Neutrophil (primary cell): ENCODE results near the gene WAPL.
"Not testable (repeated sequence)": the region's sequence is repeated elsewhere in the genome, so short reads cannot be mapped to it uniquely, and the experiment has no call there.

ENCODE experiments used
- H3K27ac ChIP-seq: fragments of 200-600 bp; sonication (generic); 2 replicates; pipeline ENCODE4 v1.5.1; 2016; ENCODE audit warnings: mild to moderate bottlenecking, moderate library complexity
- H3K27me3 ChIP-seq: fragments of 200-600 bp; sonication (generic); 2 replicates; pipeline ENCODE4 v1.6.0; 2016; ENCODE audit warnings: mild to moderate bottlenecking
- H3K36me3 ChIP-seq: fragments of 200-600 bp; sonication (generic); 2 replicates; pipeline ENCODE4 v1.5.1; 2017
- H3K4me1 ChIP-seq, 2 experiments: fragments of 200-600 bp in 1 of 2; sonication (generic) in 1 of 2; 1 replicate in 1 of 2; 2 replicates in 1 of 2; pipeline versions ENCODE4 v1.5.1 to v1.6.1; 2013 to 2016; ENCODE audit warnings: low read depth in 1 of 2, low read length in 1 of 2, mild to moderate bottlenecking in 1 of 2, moderate library complexity in 1 of 2; ENCODE audit not compliant: control insufficient read depth in 1 of 2, insufficient read depth in 1 of 2
- H3K4me3 ChIP-seq, 2 experiments: fragments of 200-600 bp in 1 of 2; sonication (generic) in 1 of 2; 1 replicate in 1 of 2; 2 replicates in 1 of 2; pipeline ENCODE4 v1.5.1; 2013 to 2016; ENCODE audit warnings: low read depth in 1 of 2, low read length in 1 of 2, mild to moderate bottlenecking in 1 of 2, moderate library complexity in 1 of 2
- H3K9me3 ChIP-seq: fragments of 200-600 bp; sonication (generic); 2 replicates; pipeline ENCODE4 v1.5.1; 2016
- TF ChIP-seq, protein P1 (sequence below): fragments of 200-600 bp; sonication (generic); IDR thresholded peaks from 2 replicates; pipeline ENCODE4 v1.5.1; 2016; ENCODE audit warnings: antibody characterized with exemption

The WAPL gene

DNA sequence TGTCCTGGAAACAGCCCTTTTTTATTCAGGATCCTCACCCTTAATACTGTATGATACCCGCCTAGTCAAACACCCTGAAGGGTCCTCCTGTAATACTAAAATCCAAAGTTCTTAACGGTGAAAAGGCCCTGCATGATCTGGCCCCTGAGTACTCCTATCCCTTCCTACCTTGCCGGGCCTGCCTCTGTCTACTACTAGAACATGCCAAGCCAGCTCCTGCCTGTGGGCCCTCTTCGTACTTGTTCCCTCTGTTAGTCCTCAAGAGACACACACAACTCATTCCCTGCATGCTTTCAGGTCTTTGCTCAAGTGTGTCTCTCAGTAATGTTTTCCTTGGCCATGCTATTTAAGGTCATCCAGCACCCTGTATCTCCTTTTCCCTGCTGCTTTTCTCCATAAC lies 5.0 kb upstream of the WAPL start:
- peaks cover 5% of the 10 kb centered on the region for H3K27me3 ChIP-seq
- H3K4me3 ChIP-seq: no peak overlapping the region
- TF ChIP-seq, protein P1, sequence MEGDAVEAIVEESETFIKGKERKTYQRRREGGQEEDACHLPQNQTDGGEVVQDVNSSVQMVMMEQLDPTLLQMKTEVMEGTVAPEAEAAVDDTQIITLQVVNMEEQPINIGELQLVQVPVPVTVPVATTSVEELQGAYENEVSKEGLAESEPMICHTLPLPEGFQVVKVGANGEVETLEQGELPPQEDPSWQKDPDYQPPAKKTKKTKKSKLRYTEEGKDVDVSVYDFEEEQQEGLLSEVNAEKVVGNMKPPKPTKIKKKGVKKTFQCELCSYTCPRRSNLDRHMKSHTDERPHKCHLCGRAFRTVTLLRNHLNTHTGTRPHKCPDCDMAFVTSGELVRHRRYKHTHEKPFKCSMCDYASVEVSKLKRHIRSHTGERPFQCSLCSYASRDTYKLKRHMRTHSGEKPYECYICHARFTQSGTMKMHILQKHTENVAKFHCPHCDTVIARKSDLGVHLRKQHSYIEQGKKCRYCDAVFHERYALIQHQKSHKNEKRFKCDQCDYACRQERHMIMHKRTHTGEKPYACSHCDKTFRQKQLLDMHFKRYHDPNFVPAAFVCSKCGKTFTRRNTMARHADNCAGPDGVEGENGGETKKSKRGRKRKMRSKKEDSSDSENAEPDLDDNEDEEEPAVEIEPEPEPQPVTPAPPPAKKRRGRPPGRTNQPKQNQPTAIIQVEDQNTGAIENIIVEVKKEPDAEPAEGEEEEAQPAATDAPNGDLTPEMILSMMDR: no peak
- H3K27ac ChIP-seq: no peak overlapping the region
- H3K4me1 ChIP-seq: peaks cover 4 to 7% of the 10 kb centered on the region in 2 experiments
- H3K36me3 ChIP-seq: no peaks in the 10 kb centered on the region
- no peaks in the 10 kb centered on the region for H3K9me3 ChIP-seq

DNA sequence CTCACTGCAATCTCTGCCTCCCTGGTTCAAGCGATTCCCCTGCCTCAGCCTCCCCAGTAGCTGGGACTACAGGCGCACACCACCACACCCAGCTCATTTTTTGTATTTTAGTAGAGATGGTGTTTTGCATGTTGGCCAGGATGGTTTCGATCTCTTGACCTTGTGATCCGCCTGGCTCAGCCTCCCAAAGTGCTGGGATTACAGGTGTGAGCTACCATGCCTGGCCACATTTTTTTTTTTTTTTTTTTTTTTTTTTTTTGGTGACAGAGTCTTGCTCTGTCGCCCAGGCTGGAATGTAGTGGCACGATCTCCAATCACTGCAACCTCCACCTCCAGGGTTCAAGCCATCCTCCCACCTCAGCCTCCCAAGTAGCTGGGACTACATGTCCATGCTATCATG lies 4.1 kb upstream of the WAPL start:
- not testable (repeated sequence) for H3K27me3 ChIP-seq, H3K9me3 ChIP-seq, H3K36me3 ChIP-seq, H3K27ac ChIP-seq, H3K4me3 ChIP-seq
- peaks cover 4 to 11% of the 10 kb centered on the region in 2 experiments for H3K4me1 ChIP-seq

DNA sequence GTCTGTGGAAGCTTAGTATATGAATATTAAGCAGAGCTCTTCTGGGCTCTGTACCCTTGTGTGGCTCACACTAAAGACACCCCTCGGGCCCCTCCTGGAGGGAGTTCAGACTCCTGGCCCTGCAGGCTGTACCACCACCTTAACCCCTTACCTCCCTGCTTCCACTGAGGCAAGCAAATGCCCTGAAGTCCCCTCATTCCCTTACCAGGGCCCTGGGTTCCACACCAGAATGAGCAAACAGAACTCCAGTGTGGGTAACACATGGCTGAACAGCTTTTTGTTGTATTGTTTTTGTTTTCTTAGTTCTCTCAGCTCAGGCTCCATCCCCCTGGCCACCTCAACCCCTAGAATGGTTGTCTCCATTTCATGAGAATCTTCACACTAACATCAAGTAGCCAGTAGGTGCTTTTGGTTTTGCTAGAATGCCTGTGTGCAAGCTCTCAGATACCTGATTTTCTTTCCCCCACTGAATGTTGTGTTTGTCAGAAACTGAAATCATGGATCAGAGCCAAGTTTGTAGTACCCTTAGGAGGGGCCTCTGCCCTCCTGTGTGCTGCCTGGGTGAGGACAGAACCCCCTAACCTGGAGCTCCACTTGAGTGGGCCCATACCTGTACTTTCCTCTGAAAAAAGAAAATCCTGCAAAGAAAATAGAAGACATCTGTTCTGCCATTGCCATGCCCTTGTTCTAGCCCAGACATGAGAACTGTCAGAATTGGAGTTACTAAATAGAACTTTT lies 2.8 kb upstream of the WAPL start:
- Histone ChIP-seq H3K36me3 (no peaks in the 10 kb centered on the region), H3K27ac (no peak overlapping the region), H3K4me1 (peaks cover 16 to 24% of the 10 kb centered on the region in 2 experiments), H3K9me3 (no peaks in the 10 kb centered on the region), H3K4me3 (no peak overlapping the region), H3K27me3 (no peaks in the 10 kb centered on the region)
- TF ChIP-seq, protein P1: no peak

DNA sequence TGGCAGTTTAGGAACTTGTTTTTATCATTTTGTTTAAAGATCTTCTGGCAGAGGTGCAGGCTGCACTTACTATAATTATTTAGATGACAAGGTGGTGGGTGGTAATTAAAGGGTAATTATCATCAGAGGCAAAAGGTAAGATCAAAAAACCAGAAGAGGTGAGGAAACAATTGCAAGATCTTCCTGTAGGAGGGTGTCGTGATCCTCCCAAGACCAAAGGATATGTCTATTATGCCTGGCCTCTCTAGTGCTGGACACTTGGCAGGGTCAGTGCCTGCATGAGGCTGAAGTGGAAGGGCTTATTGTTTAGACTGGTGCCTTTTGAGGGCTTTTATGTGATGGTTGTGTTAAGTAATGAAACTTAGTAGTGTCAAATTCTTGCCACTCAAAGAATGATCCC lies 1.8 kb upstream of the WAPL start:
- H3K27ac ChIP-seq: no peak overlapping the region
- no peaks in the 10 kb centered on the region for H3K36me3 ChIP-seq
- no peaks in the 10 kb centered on the region for H3K9me3 ChIP-seq
- H3K4me3 ChIP-seq: no peak overlapping the region
- H3K4me1 ChIP-seq: peaks cover 19 to 29% of the 10 kb centered on the region in 2 experiments
- TF ChIP-seq, protein P1: no peak
- no peaks in the 10 kb centered on the region for H3K27me3 ChIP-seq

DNA sequence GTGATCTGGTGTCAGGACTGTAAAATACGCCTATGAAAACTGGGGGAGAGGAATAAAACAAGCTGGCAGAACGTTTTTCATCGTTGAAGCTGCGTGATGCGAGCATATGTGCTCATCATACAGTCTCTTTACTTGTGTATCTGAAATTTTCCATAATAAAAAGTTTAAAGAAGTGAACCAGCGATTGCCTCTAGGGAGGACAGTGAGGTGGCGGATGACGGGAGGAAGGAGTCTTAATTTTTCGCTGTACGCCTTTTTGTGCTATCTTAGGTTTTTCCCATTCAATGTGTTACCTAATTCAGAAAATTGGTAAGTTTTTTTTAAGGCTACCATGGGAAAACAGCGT lies 891 bp upstream of the WAPL start:
- H3K9me3 ChIP-seq: no peaks in the 10 kb centered on the region
- peaks cover 19 to 32% of the 10 kb centered on the region in 2 experiments for H3K4me1 ChIP-seq
- TF ChIP-seq, protein P1: no peak
- H3K27ac ChIP-seq: no peak overlapping the region
- H3K27me3 ChIP-seq: no peaks in the 10 kb centered on the region
- H3K36me3 ChIP-seq: peaks cover 3% of the 10 kb centered on the region
- H3K4me3 ChIP-seq: peak overlapping the region; percentile 90 to 93

DNA sequence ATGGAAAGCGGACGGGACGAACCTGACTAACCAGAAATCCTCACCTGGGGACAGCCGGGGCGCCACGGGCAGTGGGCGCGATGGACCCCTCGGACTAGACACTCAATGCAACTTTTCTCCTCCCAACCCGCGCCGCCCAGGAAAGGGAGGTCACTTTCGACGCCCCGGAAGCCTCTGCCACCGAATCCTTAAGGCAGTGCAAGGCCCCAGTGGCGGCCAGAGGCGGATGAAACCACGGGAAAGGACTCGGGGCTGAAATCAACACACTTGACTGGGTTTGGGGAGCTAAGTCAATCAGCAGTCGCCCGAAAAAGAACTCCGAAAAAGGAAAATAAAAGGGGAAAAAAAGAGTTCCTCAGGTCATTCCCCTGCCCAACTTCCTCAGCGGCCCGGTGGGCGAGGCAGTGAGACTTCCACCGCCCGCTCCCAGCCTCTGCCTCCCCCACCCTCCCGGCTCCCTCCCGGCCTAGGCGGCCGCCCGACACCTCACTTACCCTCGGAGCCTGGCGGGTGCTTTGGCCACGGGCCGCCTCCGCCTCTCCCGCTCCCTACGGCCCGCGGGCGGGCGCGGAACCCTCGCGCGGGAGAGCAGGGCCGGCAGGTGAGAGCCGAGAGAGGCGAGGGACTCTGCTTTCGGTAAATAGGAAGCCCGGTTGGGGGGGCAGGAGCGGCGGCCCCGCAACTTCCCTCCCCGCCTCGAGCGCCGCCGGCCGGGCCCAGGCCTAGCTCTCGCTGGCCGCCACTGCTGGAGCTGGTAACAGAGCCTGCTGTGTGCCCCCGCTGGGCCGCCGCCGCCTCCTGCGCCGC lies 518 bp downstream of the WAPL start:
- TF ChIP-seq, protein P1: peak; percentile 44
- no peaks in the 10 kb centered on the region for H3K27me3 ChIP-seq
- H3K4me3 ChIP-seq: peak overlapping the region; percentile 90 to 93
- H3K36me3 ChIP-seq: peaks cover 17% of the 10 kb centered on the region
- peaks cover 19 to 32% of the 10 kb centered on the region in 2 experiments for H3K4me1 ChIP-seq
- no peaks in the 10 kb centered on the region for H3K9me3 ChIP-seq
- H3K27ac ChIP-seq: peak overlapping the region; percentile 86
